Hepatocyte (in vitro differentiated cells): ENCODE results near the gene ASL. TPM values are rescaled to one million over a fixed set of nuclear protein-coding genes. Genes with fewer than 3 reads are reported as not detected.

Experiments
- DNase-seq: peaks from one replicate; pipeline ENCODE4 v3.0.0-alpha.2; 2016; ENCODE audit warnings: low spot score
- H2AFZ ChIP-seq: fragments of 200-600 bp; sonication (generic); 2 replicates; pipeline ENCODE4 v1.6.0; 2016; ENCODE audit warnings: antibody characterized with exemption, mild to moderate bottlenecking
- H3K27ac ChIP-seq: fragments of 200-600 bp; sonication (generic); 2 replicates; pipeline ENCODE4 v1.5.1; 2016; ENCODE audit warnings: mild to moderate bottlenecking
- H3K27me3 ChIP-seq: fragments of 200-600 bp; sonication (generic); 2 replicates; pipeline ENCODE4 v1.6.1; 2016
- H3K36me3 ChIP-seq: fragments of 200-600 bp; sonication (generic); replicated peaks from 2 replicates; pipeline ENCODE4 v1.5.1; 2016; ENCODE audit warnings: low read depth; ENCODE audit not compliant: insufficient read depth
- H3K4me1 ChIP-seq: fragments of 200-600 bp; sonication (generic); 2 replicates; pipeline ENCODE4 v1.5.1; 2016; ENCODE audit warnings: mild to moderate bottlenecking, moderate library complexity; ENCODE audit not compliant: insufficient read depth
- H3K4me2 ChIP-seq: fragments of 200-600 bp; sonication (generic); 2 replicates; pipeline ENCODE4 v1.6.0; 2016
- H3K4me3 ChIP-seq: fragments of 200-600 bp; sonication (generic); 2 replicates; pipeline ENCODE4 v1.5.1; 2016; ENCODE audit warnings: mild to moderate bottlenecking
- H3K79me2 ChIP-seq: fragments of 200-600 bp; sonication (generic); 2 replicates; pipeline ENCODE4 v1.6.0; 2017; ENCODE audit warnings: mild to moderate bottlenecking
- H3K9me2 ChIP-seq: fragments of 200-600 bp; sonication (generic); replicated peaks from 2 replicates; pipeline ENCODE4 v1.6.0; 2017; ENCODE audit warnings: mild to moderate bottlenecking; ENCODE audit not compliant: insufficient read depth
- H3K9me3 ChIP-seq: fragments of 200-600 bp; sonication (generic); 2 replicates; pipeline ENCODE4 v1.5.1; 2016; ENCODE audit warnings: low read depth, mild to moderate bottlenecking
- H4K20me1 ChIP-seq: fragments of 200-600 bp; sonication (generic); 2 replicates; pipeline ENCODE4 v1.6.0; 2016; ENCODE audit warnings: mild to moderate bottlenecking; ENCODE audit not compliant: insufficient read depth, poor library complexity, severe bottlenecking
- CTCF ChIP-seq: fragments of 200-600 bp; sonication (generic); IDR thresholded peaks from 2 replicates; pipeline ENCODE4 v1.5.1; 2016; ENCODE audit warnings: antibody characterized with exemption, mild to moderate bottlenecking; ENCODE audit not compliant: poor library complexity
- EZH2 ChIP-seq: fragments of 200-600 bp; sonication (generic); IDR thresholded peaks from 2 replicates; pipeline ENCODE4 v1.6.1; 2016; ENCODE audit warnings: antibody characterized with exemption, mild to moderate bottlenecking, borderline replicate concordance
- EZH2phosphoT487 ChIP-seq: fragments of 200-600 bp; sonication (generic); IDR thresholded peaks from one replicate; pipeline ENCODE4 v1.6.1; 2018; ENCODE audit warnings: antibody characterized with exemption, mild to moderate bottlenecking, low read depth, moderate library complexity; ENCODE audit not compliant: unreplicated experiment, severe bottlenecking
- WGBS: methylation state at CpG from one replicate; pipeline ENCODE4 v1.1.6; 2016; ENCODE audit warnings: low lambda C conversion rate; ENCODE audit errors: missing lambda C conversion rate; 5-methylcytosine and 5-hydroxymethylcytosine counted together
- polyA plus RNA-seq: library from polyadenylated mRNA; unstranded; fragments of >200 nt; fragmentation: Nextera tagmentation; extraction: Ambion mirVana; gene quantifications from 2 replicates; pipeline ENCODE4 v1.2.1, GENCODE V29; 2016
- total RNA-seq: library from RNA; depleted of rRNA; stranded (reverse); fragments of >200 nt; gene quantifications from 2 replicates; pipeline ENCODE4 v1.2.3, GENCODE V29; 2014

The ASL gene
- total and polyA plus RNA-seq, 2 experiments from 2014 or later: 98.5 to 109 TPM

GRCh38 chr7:66092654-66093053 is 17.0 kb downstream of the ASL start:
- DNase-seq: no peak
- Histone ChIP-seq H4K20me1 (no peaks in the 10 kb centered on the region), H3K4me3 (no peak overlapping the region), H2AFZ (no peak overlapping the region), H3K4me2 (no peak overlapping the region), H3K27me3 (no peaks in the 10 kb centered on the region), H3K27ac (no peak overlapping the region), H3K36me3 (no peaks in the 10 kb centered on the region), H3K9me3 (no peaks in the 10 kb centered on the region), H3K79me2 (no peaks in the 10 kb centered on the region), H3K9me2 (no peaks in the 10 kb centered on the region), H3K4me1 (no peaks in the 10 kb centered on the region)
- no peak for TF ChIP-seq CTCF
- TF ChIP-seq EZH2phosphoT487: no peak
- no peak for TF ChIP-seq EZH2
- 98% methylated on average over 18 of the region's 19 CpGs for WGBS

- no peak for DNase-seq
- Histone ChIP-seq H3K27me3 (no peaks in the 10 kb centered on the region), H3K9me3 (no peaks in the 10 kb centered on the region), H3K79me2 (no peaks in the 10 kb centered on the region), H3K4me3 (no peak overlapping the region), H3K4me1 (no peaks in the 10 kb centered on the region), H3K4me2 (no peak overlapping the region), H3K36me3 (no peaks in the 10 kb centered on the region), H2AFZ (no peak overlapping the region), H3K9me2 (no peaks in the 10 kb centered on the region), H4K20me1 (no peaks in the 10 kb centered on the region), H3K27ac (no peak overlapping the region)
- TF ChIP-seq CTCF (no peak), EZH2phosphoT487 (no peak), EZH2 (no peak)
- 93% methylated on average over 4 of the region's 4 CpGs for WGBS
Observed at GRCh38 chr7:66095010-66095409, 19.4 kb downstream of the ASL start.

GRCh38 chr7:66099232-66099550 is 23.6 kb downstream of the ASL start:
- Histone ChIP-seq H3K36me3 (no peaks in the 10 kb centered on the region), H2AFZ (no peak overlapping the region), H3K79me2 (no peaks in the 10 kb centered on the region), H3K4me1 (no peaks in the 10 kb centered on the region), H3K4me3 (no peak overlapping the region), H3K27ac (peak overlapping the region; percentile 92), H3K9me2 (no peaks in the 10 kb centered on the region), H3K4me2 (peak overlapping the region; percentile 77), H3K27me3 (no peaks in the 10 kb centered on the region), H3K9me3 (no peaks in the 10 kb centered on the region), H4K20me1 (no peaks in the 10 kb centered on the region)
- TF ChIP-seq EZH2 (no peak), CTCF (no peak), EZH2phosphoT487 (no peak)
- no CpG with 5 or more reads among the region's 2 CpGs for WGBS
- DNase-seq: no peak
